ENCODE measurements around the gene TMEM131L. TPM values are rescaled to one million over a fixed set of nuclear protein-coding genes. Genes with fewer than 3 reads are reported as not detected.

Gene TMEM131L
- polyA plus RNA-seq, 2 of the 4 experiments (the other 2 are of a cell fraction), result 3.4 to 5.0 TPM

DNA sequence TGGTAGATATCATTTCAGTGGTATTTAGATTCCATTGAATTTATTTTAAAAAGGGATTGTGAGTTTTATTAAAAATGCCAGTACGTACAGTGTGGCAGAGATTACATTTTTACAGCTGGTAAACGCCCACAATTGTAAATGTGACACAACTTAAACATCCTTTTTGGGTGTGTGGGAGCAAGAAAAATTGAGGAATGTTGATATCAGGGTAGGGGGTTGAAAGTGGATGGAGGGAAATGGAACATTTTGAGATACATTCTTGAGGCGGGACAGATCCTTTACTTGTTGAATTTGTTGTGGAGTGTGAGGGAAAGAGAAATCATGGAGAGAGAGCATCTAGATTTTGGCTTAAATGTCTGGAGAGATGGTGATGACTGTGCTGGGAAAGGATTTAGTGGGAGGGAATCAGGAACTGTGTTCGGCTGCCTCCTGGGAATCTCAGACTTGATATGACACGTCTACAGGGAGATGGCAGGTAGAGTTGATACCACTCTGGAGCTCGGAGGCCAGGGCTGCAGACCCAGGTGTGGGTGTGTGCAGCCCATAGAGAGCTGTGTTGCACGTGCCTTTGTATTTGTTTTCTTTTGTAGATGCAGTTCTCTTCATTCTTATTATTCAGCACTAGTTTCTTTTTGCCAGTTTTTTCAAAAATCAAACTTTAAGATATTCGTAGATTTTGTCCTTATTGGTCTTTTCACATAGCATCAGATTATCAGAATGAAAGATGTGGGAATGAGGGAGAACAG is 10.8 kb downstream of the TMEM131L start:
- H3K4me2 ChIP-seq, result no peak overlapping the region
- ChIA-PET POLR2A (no interaction called here), CTCF (no interaction called here)

GRCh38 chr4:153479101-153479500 is 12.9 kb downstream of the TMEM131L start:
- CTCF ChIA-PET, result interaction anchor here (1.5 kb wide), 1 partner anchor 8 kb away, joined by 4 read pairs; no protein-coding TSS in a partner anchor
- no peak overlapping the region for H3K27ac ChIP-seq
- ATAC-seq (no peak), DNase-seq (ENCODE audit: low read depth in 1 of 2, low spot score in 1 of 2) (no peak), FAIRE-seq (no peak)
- TF ChIP-seq HOXA7 (CRISPR knock-in tag; IDR thresholded peaks at IDR 0.05), result no peak
- no peak for TF ChIP-seq CEBPB (IDR thresholded peaks at IDR 0.05)
- H3K4me1 ChIP-seq, result no peaks in the 10 kb centered on the region
- H3K4me2 ChIP-seq, result no peak overlapping the region
- POLR2A ChIA-PET, result no interaction called here
- 81% methylated on average over 3 of the region's 3 CpGs for WGBS (ENCODE audit: missing lambda C conversion rate)
- H3K4me3 ChIP-seq, result no peak overlapping the region
- no peaks in the 10 kb centered on the region for H3K9me3 ChIP-seq

More for the DNA sequence above, 10.8 kb downstream of the TMEM131L start:
- ATAC-seq (no peak), DNase-seq (ENCODE audit: low read depth in 1 of 2, low spot score in 1 of 2) (no peak), FAIRE-seq (no peak)
- no peaks in the 10 kb centered on the region for H3K9me3 ChIP-seq
- H3K27ac ChIP-seq, result no peak overlapping the region
- H3K4me1 ChIP-seq, result no peaks in the 10 kb centered on the region
- TF ChIP-seq PHF8 (IDR thresholded peaks at IDR 0.05; ENCODE audit: borderline replicate concordance, low read depth), result no peak
- 85% methylated on average over 8 of the region's 8 CpGs for WGBS (ENCODE audit: missing lambda C conversion rate)
- H3K4me3 ChIP-seq, result no peak overlapping the region

GRCh38 chr4:153480704-153481103 is 14.5 kb downstream of the TMEM131L start:
- no peak for FAIRE-seq
- ChIA-PET CTCF (no interaction called here), POLR2A (interaction anchor here (1.2 kb wide), 1 partner anchor 15 kb away, joined by 3 read pairs; the partner anchor contains the start of gene TMEM131L)
- TF ChIP-seq NPAS2 (CRISPR knock-in tag; IDR thresholded peaks at IDR 0.05; ENCODE audit: borderline replicate concordance), result no peak
- TF ChIP-seq JUN (IDR thresholded peaks at IDR 0.05), result no peak
- TF ChIP-seq SMC3 (IDR thresholded peaks at IDR 0.05), result no peak
- TF ChIP-seq, protein P1, sequence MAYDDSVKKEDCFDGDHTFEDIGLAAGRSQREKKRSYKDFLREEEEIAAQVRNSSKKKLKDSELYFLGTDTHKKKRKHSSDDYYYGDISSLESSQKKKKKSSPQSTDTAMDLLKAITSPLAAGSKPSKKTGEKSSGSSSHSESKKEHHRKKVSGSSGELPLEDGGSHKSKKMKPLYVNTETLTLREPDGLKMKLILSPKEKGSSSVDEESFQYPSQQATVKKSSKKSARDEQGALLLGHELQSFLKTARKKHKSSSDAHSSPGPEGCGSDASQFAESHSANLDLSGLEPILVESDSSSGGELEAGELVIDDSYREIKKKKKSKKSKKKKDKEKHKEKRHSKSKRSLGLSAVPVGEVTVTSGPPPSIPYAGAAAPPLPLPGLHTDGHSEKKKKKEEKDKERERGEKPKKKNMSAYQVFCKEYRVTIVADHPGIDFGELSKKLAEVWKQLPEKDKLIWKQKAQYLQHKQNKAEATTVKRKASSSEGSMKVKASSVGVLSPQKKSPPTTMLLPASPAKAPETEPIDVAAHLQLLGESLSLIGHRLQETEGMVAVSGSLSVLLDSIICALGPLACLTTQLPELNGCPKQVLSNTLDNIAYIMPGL (CRISPR knock-in tag; IDR thresholded peaks at IDR 0.05; ENCODE audit: borderline replicate concordance), result no peak
- TF ChIP-seq, protein P2, sequence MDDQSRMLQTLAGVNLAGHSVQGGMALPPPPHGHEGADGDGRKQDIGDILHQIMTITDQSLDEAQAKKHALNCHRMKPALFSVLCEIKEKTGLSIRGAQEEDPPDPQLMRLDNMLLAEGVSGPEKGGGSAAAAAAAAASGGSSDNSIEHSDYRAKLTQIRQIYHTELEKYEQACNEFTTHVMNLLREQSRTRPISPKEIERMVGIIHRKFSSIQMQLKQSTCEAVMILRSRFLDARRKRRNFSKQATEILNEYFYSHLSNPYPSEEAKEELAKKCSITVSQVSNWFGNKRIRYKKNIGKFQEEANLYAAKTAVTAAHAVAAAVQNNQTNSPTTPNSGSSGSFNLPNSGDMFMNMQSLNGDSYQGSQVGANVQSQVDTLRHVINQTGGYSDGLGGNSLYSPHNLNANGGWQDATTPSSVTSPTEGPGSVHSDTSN (IDR thresholded peaks at IDR 0.05), result no peak
- no peak for TF ChIP-seq CBX2 (IDR thresholded peaks at IDR 0.05; ENCODE audit: borderline replicate concordance, low read depth)
- no peak for TF ChIP-seq RARB (CRISPR knock-in tag; IDR thresholded peaks at IDR 0.05)
- TF ChIP-seq MAFK (IDR thresholded peaks at IDR 0.05; ENCODE audit: partially characterized antibody), result no peak
- TF ChIP-seq RNF2 (IDR thresholded peaks at IDR 0.05; ENCODE audit: borderline replicate concordance, low read depth), result no peak
- no peak for TF ChIP-seq HDAC2 (IDR thresholded peaks at IDR 0.05)
- TF ChIP-seq FOXS1 (CRISPR knock-in tag; IDR thresholded peaks at IDR 0.05), result no peak
- no peak for TF ChIP-seq MAZ (IDR thresholded peaks at IDR 0.05; ENCODE audit: borderline replicate concordance, low read depth, low read length)
- no peak for TF ChIP-seq NFE2L2 (conservative IDR thresholded peaks at IDR 0.05; ENCODE audit: low read length)
- no peak for TF ChIP-seq JUNB (IDR thresholded peaks at IDR 0.05)
- Histone ChIP-seq H3K4me3 (no peak overlapping the region), H3K27ac (no peak overlapping the region), H3K9me3 (no peaks in the 10 kb centered on the region), H3K4me2 (no peak overlapping the region), H3K4me1 (peaks cover 5% of the 10 kb centered on the region)
- WGBS (ENCODE audit: missing lambda C conversion rate), result 91% methylated on average over 5 of the region's 5 CpGs
- no peak for DNase-seq (ENCODE audit: low read depth in 1 of 2, low spot score in 1 of 2)
- ATAC-seq, result no peak

- H3K27ac ChIP-seq, result no peak overlapping the region
- WGBS (ENCODE audit: missing lambda C conversion rate), result 96% methylated on average over 9 of the region's 9 CpGs
- H3K4me1 ChIP-seq, result peaks cover 13% of the 10 kb centered on the region
- H3K4me3 ChIP-seq, result no peak overlapping the region
- H3K4me2 ChIP-seq, result no peak overlapping the region
- ChIA-PET CTCF (no interaction called here), POLR2A (interaction anchor here (1.2 kb wide), 1 partner anchor 16 kb away, joined by 3 read pairs; the partner anchor contains the start of gene TMEM131L)
- no peak for TF ChIP-seq RCOR1 (IDR thresholded peaks at IDR 0.05; ENCODE audit: low read depth, low read length)
- no peak for TF ChIP-seq FOXS1 (CRISPR knock-in tag; IDR thresholded peaks at IDR 0.05)
- no peak for TF ChIP-seq HOXB5 (CRISPR knock-in tag; IDR thresholded peaks at IDR 0.05)
- TF ChIP-seq, protein P2 (IDR thresholded peaks at IDR 0.05), result no peak
- no peak for TF ChIP-seq MAX (IDR thresholded peaks at IDR 0.05)
- ATAC-seq (no peak), DNase-seq (ENCODE audit: low read depth in 1 of 2, low spot score in 1 of 2) (no peak), FAIRE-seq (no peak)
- no peaks in the 10 kb centered on the region for H3K9me3 ChIP-seq
Observed at GRCh38 chr4:153481478-153481877, 15.3 kb downstream of the TMEM131L start.

All from A549 (cell line).